K562 (cell line): ENCODE data around the gene OCIAD1. TPM values are rescaled to one million over a fixed set of nuclear protein-coding genes. Genes with fewer than 3 reads are reported as not detected.

ENCODE experiments used
- ADNP ChIP-seq: fragments of 200-800 bp; sonication (Bioruptor generic); IDR thresholded peaks from 2 replicates; pipeline ENCODE4 v1.6.1; 2016; ENCODE audit warnings: missing genetic modification characterization, missing compliant biosample characterization
- ARID3A ChIP-seq: IDR thresholded peaks from 2 replicates; pipeline ENCODE4 v1.6.1; 2012; ENCODE audit warnings: low read depth, low read length, improper control_type of control experiment, borderline replicate concordance
- ATF6 ChIP-seq: sonication (generic); formaldehyde crosslinking; IDR thresholded peaks from 2 replicates; pipeline ENCODE4 v1.4.0; 2020; ENCODE audit warnings: mild to moderate bottlenecking, missing genetic modification reagents
- EWSR1 ChIP-seq: fragments of 450-650 bp; IDR thresholded peaks from 2 replicates; pipeline ENCODE4 v1.6.1; 2018; ENCODE audit warnings: borderline replicate concordance, mild to moderate bottlenecking, low read depth, moderate library complexity; ENCODE audit not compliant: partially characterized antibody
- FOXP1 ChIP-seq: sonication (generic); formaldehyde crosslinking; IDR thresholded peaks from 2 replicates; pipeline ENCODE4 v1.8.0; 2022; ENCODE audit warnings: mild to moderate bottlenecking, missing genetic modification reagents
- GABPB2 ChIP-seq: fragments of 250-450 bp; sonication (Bioruptor Pico); conservative IDR thresholded peaks from 2 replicates; pipeline ENCODE4 v1.5.1; 2021; ENCODE audit warnings: mild to moderate bottlenecking
- RBM15 ChIP-seq: fragments of 200-400 bp; formaldehyde crosslinking; IDR thresholded peaks from 2 replicates; pipeline ENCODE4 v1.6.1; 2018; ENCODE audit warnings: mild to moderate bottlenecking, low read length, moderate library complexity; ENCODE audit not compliant: insufficient read depth
- SAFB ChIP-seq: fragments of 200-400 bp; formaldehyde crosslinking; IDR thresholded peaks from 2 replicates; pipeline ENCODE4 v1.6.1; 2017; ENCODE audit warnings: low read depth, low read length, borderline replicate concordance
- SMAD4 ChIP-seq: fragments of 250-450 bp; sonication (Bioruptor Pico); conservative IDR thresholded peaks from 2 replicates; pipeline ENCODE4 v1.8.0; 2021; ENCODE audit warnings: inconsistent platforms, mild to moderate bottlenecking, moderate library complexity
- SNIP1 ChIP-seq: fragments of 450-650 bp; IDR thresholded peaks from 2 replicates; pipeline ENCODE4 v1.7.1; 2017; ENCODE audit warnings: low read depth, mild to moderate bottlenecking
- SRF ChIP-seq, 2 experiments: fragments of 250-450, 450-650 bp in 1 of 2; sonication (Bioruptor Pico) in 1 of 2; sonication (generic) in 1 of 2; formaldehyde crosslinking; IDR thresholded peaks; 2 replicates each; pipeline versions ENCODE4 v1.5.0 to v1.5.1; 2020 to 2022; ENCODE audit warnings: mild to moderate bottlenecking in 1 of 2, missing genetic modification reagents in 1 of 2
- TCF15 ChIP-seq: fragments of 250-450 bp; sonication (Bioruptor Pico); IDR thresholded peaks from 2 replicates; pipeline ENCODE4 v1.8.0; 2022; ENCODE audit warnings: moderate library complexity, mild to moderate bottlenecking, inconsistent platforms
- TFAM ChIP-seq: fragments of 250-450 bp; sonication (Bioruptor Pico); conservative IDR thresholded peaks from 2 replicates; pipeline ENCODE4 v1.5.0; 2021; ENCODE audit warnings: mild to moderate bottlenecking, moderate library complexity
- XRCC3 ChIP-seq: fragments of 450-650 bp; IDR thresholded peaks from 2 replicates; pipeline ENCODE4 v1.6.1; 2017; ENCODE audit warnings: mild to moderate bottlenecking, moderate library complexity
- YY1 ChIP-seq, 3 experiments: IDR thresholded peaks; 2 replicates each; pipeline ENCODE4 v1.6.1; 2011; ENCODE audit warnings: low read length in 2 of 3, mild to moderate bottlenecking in 2 of 3, moderate library complexity in 2 of 3, borderline replicate concordance in 1 of 3, control low read depth in 1 of 3, low read depth in 1 of 3; ENCODE audit not compliant: insufficient read depth in 3 of 3, insufficient replicate concordance in 2 of 3, control insufficient read depth in 1 of 3, insufficient read length in 1 of 3; ENCODE audit errors: extremely low read depth in 1 of 3
- ZC3H4 ChIP-seq: sonication (generic); formaldehyde crosslinking; IDR thresholded peaks from 2 replicates; pipeline ENCODE4 v1.9.0; 2021; ENCODE audit warnings: missing genetic modification reagents, borderline replicate concordance
- ZNF780A ChIP-seq: fragments of 250-450 bp; sonication (Bioruptor Pico); IDR thresholded peaks from 2 replicates; pipeline ENCODE4 v1.5.0; 2021; ENCODE audit warnings: mild to moderate bottlenecking
- ZNF785 ChIP-seq: fragments of 250-450 bp; sonication (Bioruptor Pico); IDR thresholded peaks from 2 replicates; pipeline ENCODE4 v1.4.0; 2020; ENCODE audit warnings: mild to moderate bottlenecking
- ZNF830 ChIP-seq: fragments of 250-450 bp; sonication (Bioruptor Pico); IDR thresholded peaks from 2 replicates; pipeline ENCODE4 v1.5.0; 2021; ENCODE audit warnings: mild to moderate bottlenecking
- polyA plus RNA-seq, 8 experiments: library from polyadenylated mRNA; depleted of rRNA in 4 of 8; stranded (reverse) in 5 of 8; unstranded in 3 of 8; fragments of >200 nt; fragmentation: Nextera tagmentation in 2 of 8; fragmentation: Illumina TruSeq in 1 of 8; extraction: Ambion mirVana in 2 of 8; extraction: Trizol in 1 of 8; gene quantifications; 2 replicates each; pipeline versions ENCODE4 v1.2.1 to v1.2.3, GENCODE V29; 2011 to 2014; ENCODE audit warnings: inconsistent platforms in 1 of 8, missing spikeins in 1 of 8
- total RNA-seq, 7 experiments: library from RNA; depleted of rRNA in 6 of 7; stranded (reverse); fragments of >200 nt in 6 of 7; fragmentation: Illumina TruSeq in 2 of 7; extraction: Trizol in 2 of 7; gene quantifications; 2 replicates each; pipeline versions ENCODE4 v1.2.1 to v1.2.3, GENCODE V29; 2011 to 2021; ENCODE audit warnings: low replicate concordance in 1 of 7
- TF ChIP-seq, protein P1 (sequence below): fragments of 250-450 bp; sonication (Bioruptor Pico); IDR thresholded peaks from 2 replicates; pipeline ENCODE4 v1.4.0; 2020; ENCODE audit warnings: mild to moderate bottlenecking, moderate library complexity, borderline replicate concordance

The OCIAD1 gene
- total and polyA plus RNA-seq, 9 of the 15 experiments (the other 6 are each of a cell fraction or from before 2014, with no cell fraction given), result 99.0 to 358 (median 196) TPM

DNA sequence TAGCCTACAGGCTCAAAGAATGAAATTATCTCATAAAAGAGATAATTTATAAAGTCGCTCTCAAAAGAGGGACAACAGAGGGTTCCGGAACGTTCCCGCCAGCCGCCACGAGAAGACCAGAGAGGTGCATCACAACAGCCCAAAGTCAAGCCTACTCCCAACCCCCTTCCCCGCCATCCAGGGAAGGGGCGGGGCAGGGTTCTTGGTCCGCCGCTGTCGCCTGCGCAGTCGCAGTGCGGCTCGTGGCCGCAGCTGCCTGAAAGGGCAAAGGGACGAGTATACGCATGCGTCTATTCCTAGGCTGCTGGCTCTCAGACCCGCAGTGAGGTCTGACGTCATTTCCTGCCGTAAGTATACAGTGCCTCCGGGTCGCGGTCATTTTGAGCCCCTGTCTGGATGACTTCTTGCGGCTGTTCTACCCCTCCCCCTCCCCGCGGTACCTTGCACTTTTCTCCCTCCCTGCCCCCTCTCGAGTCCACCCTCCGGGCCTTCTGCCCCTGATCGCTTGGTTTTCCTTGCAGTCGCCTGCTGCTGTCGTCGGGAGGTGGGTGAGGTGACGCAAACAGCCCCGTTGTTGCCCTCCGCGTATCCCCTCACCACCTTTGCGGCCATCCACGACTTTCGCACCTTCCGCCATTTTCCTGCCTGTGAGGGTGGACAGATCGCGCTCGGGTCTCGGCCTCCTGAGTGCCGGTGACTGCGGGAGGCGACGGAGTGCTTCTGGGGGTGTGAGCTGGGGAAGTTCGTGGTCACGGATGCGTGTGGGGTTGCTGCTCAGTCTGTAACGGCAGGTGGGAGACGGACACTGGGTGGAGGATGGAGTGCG is at the start of gene OCIAD1 (continued):
- TF ChIP-seq SAFB (no peak; the same call in 1 of the 2 replicates), SMAD4 (no peak; the same call in 1 of the 2 replicates), XRCC3 (no peak), ZNF830 (CRISPR knock-in tag) (no peak), ZC3H4 (CRISPR knock-in tag) (peak; percentile 97; the same call in 1 of the 2 replicates), RBM15 (no peak), ZNF785 (CRISPR knock-in tag) (no peak), ADNP (tag) (no peak), ZNF780A (CRISPR knock-in tag) (no peak), ATF6 (no peak), FOXP1 (no peak; the same call in 1 of the 2 replicates), TFAM (CRISPR knock-in tag) (no peak), SRF (CRISPR knock-in tag; IDR thresholded peaks at IDR 0.05) (peak; percentile 14 to 76; a peak in 2 of 4 replicates), YY1 (IDR thresholded peaks at IDR 0.05; ENCODE audit: borderline replicate concordance in 1 of 3, control insufficient read depth in 1 of 3, extremely low read depth in 1 of 3, insufficient read depth in 3 of 3, insufficient read length in 1 of 3, insufficient replicate concordance in 2 of 3, low read depth in 1 of 3, low read length in 2 of 3) (peak; percentile 82 to 93 (median 88)), EWSR1 (no peak), SNIP1 (no peak), GABPB2 (CRISPR knock-in tag) (no peak), ARID3A (no peak), TCF15 (CRISPR knock-in tag) (no peak)
- TF ChIP-seq, protein P1, sequence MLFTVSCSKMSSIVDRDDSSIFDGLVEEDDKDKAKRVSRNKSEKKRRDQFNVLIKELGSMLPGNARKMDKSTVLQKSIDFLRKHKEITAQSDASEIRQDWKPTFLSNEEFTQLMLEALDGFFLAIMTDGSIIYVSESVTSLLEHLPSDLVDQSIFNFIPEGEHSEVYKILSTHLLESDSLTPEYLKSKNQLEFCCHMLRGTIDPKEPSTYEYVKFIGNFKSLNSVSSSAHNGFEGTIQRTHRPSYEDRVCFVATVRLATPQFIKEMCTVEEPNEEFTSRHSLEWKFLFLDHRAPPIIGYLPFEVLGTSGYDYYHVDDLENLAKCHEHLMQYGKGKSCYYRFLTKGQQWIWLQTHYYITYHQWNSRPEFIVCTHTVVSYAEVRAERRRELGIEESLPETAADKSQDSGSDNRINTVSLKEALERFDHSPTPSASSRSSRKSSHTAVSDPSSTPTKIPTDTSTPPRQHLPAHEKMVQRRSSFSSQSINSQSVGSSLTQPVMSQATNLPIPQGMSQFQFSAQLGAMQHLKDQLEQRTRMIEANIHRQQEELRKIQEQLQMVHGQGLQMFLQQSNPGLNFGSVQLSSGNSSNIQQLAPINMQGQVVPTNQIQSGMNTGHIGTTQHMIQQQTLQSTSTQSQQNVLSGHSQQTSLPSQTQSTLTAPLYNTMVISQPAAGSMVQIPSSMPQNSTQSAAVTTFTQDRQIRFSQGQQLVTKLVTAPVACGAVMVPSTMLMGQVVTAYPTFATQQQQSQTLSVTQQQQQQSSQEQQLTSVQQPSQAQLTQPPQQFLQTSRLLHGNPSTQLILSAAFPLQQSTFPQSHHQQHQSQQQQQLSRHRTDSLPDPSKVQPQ (CRISPR knock-in tag), result no peak
